GM23248 (cell line): ENCODE measurements around the gene CHST8. TPM values are rescaled to one million over a fixed set of nuclear protein-coding genes. Genes with fewer than 3 reads are reported as not detected.

Source experiments
- DNase-seq: peaks from one replicate; pipeline ENCODE4 v3.0.0-alpha.2; 2015
- H2AFZ ChIP-seq: fragments of 200-600 bp; sonication (generic); 2 replicates; pipeline ENCODE4 v1.6.1; 2016; ENCODE audit warnings: antibody characterized with exemption
- H3F3A ChIP-seq: fragments of 200-600 bp; sonication (generic); 2 replicates; pipeline ENCODE4 v1.6.1; 2016; ENCODE audit warnings: mild to moderate bottlenecking, antibody characterized with exemption, mixed run types; ENCODE audit not compliant: insufficient read depth
- H3K27ac ChIP-seq: fragments of 200-600 bp; sonication (generic); 2 replicates; pipeline ENCODE4 v1.5.1; 2016; ENCODE audit warnings: mild to moderate bottlenecking
- H3K27me3 ChIP-seq: fragments of 200-600 bp; sonication (generic); replicated peaks from 2 replicates; pipeline ENCODE4 v1.6.1; 2016; ENCODE audit warnings: mild to moderate bottlenecking; ENCODE audit not compliant: insufficient read depth
- H3K36me3 ChIP-seq: fragments of 200-600 bp; sonication (generic); 2 replicates; pipeline ENCODE4 v1.6.1; 2016; ENCODE audit warnings: low read depth, mild to moderate bottlenecking
- H3K4me1 ChIP-seq: fragments of 200-600 bp; sonication (generic); 2 replicates; pipeline ENCODE4 v1.6.1; 2016; ENCODE audit warnings: mild to moderate bottlenecking; ENCODE audit not compliant: insufficient read depth
- H3K4me2 ChIP-seq: fragments of 200-600 bp; sonication (generic); one replicate; pipeline ENCODE4 v1.6.1; 2016; ENCODE audit warnings: mild to moderate bottlenecking; ENCODE audit not compliant: unreplicated experiment
- H3K4me3 ChIP-seq: fragments of 200-600 bp; sonication (generic); 2 replicates; pipeline ENCODE4 v1.5.1; 2016; ENCODE audit warnings: mild to moderate bottlenecking
- H3K79me2 ChIP-seq: fragments of 200-600 bp; sonication (generic); 2 replicates; pipeline ENCODE4 v1.6.1; 2016; ENCODE audit warnings: mild to moderate bottlenecking; ENCODE audit not compliant: insufficient read depth
- H3K9ac ChIP-seq: fragments of 200-600 bp; sonication (generic); 2 replicates; pipeline ENCODE4 v1.6.1; 2016; ENCODE audit warnings: mild to moderate bottlenecking
- H3K9me2 ChIP-seq: fragments of 200-600 bp; sonication (generic); 2 replicates; pipeline ENCODE4 v1.6.1; 2016; ENCODE audit warnings: mixed run types, mild to moderate bottlenecking, moderate library complexity; ENCODE audit not compliant: insufficient read depth
- H3K9me3 ChIP-seq: fragments of 200-600 bp; sonication (generic); one replicate; pipeline ENCODE4 v1.6.1; 2017; ENCODE audit warnings: low read depth
- H4K20me1 ChIP-seq: fragments of 200-600 bp; sonication (generic); 2 replicates; pipeline ENCODE4 v1.6.0; 2016; ENCODE audit not compliant: insufficient read depth
- EZH2 ChIP-seq: fragments of 200-600 bp; sonication (generic); IDR thresholded peaks from 2 replicates; pipeline ENCODE4 v1.6.1; 2018; ENCODE audit warnings: antibody characterized with exemption, mild to moderate bottlenecking; ENCODE audit not compliant: insufficient read depth, poor library complexity, severe bottlenecking
- EZH2phosphoT487 ChIP-seq: fragments of 200-600 bp; sonication (generic); IDR thresholded peaks from 2 replicates; pipeline ENCODE4 v1.6.1; 2018; ENCODE audit warnings: antibody characterized with exemption, moderate library complexity, mild to moderate bottlenecking, low read depth; ENCODE audit not compliant: insufficient read depth
- WGBS, 2 experiments: methylation state at CpG; one replicate each; pipeline ENCODE4 v1.1.6; 2015 to 2017; ENCODE audit warnings: low lambda C conversion rate in 2 of 2, low coverage in 1 of 2; ENCODE audit errors: missing lambda C conversion rate in 2 of 2; 5-methylcytosine and 5-hydroxymethylcytosine counted together
- in situ Hi-C: fragments of 300-500 bp; cut with MboI; formaldehyde crosslinking; loops from 2 replicates; pipeline ENCODE4 v1.15.0; 2020
- polyA plus RNA-seq: library from polyadenylated mRNA; unstranded; fragments of >200 nt; fragmentation: Nextera tagmentation; extraction: Ambion mirVana; gene quantifications from 2 replicates; pipeline ENCODE4 v1.2.1, GENCODE V29; 2016
- total RNA-seq: library from RNA; depleted of rRNA; stranded (reverse); fragments of >200 nt; shearing (Covaris generic); gene quantifications from 2 replicates; pipeline ENCODE4 v1.2.3, GENCODE V29; 2014

Gene CHST8
- total and polyA plus RNA-seq, 2 experiments from 2014 or later = 0.30 to 1.1 TPM

GRCh38 chr19:33801411-33801810 is 179.7 kb downstream of the CHST8 start:
- no peak overlapping the region for H3K27ac ChIP-seq
- in situ Hi-C loops = no loop called here
- H3K9me2 ChIP-seq = no peaks in the 10 kb centered on the region
- H3F3A ChIP-seq = no peaks in the 10 kb centered on the region
- H3K9ac ChIP-seq = no peak overlapping the region
- no peak overlapping the region for H3K4me2 ChIP-seq
- no peak overlapping the region for H3K4me3 ChIP-seq
- H2AFZ ChIP-seq = no peak overlapping the region
- no peaks in the 10 kb centered on the region for H3K27me3 ChIP-seq
- 97% methylated on average over 5 of the region's 5 CpGs for WGBS, 2 experiments
- no peaks in the 10 kb centered on the region; the same call in 1 of the 2 replicates for H3K36me3 ChIP-seq
- H3K4me1 ChIP-seq = no peaks in the 10 kb centered on the region
- TF ChIP-seq EZH2 = no peak
- TF ChIP-seq EZH2phosphoT487 = no peak
- H4K20me1 ChIP-seq = no peaks in the 10 kb centered on the region
- peaks cover 9% of the 10 kb centered on the region; the same call in 1 of the 2 replicates for H3K79me2 ChIP-seq
- no peak for DNase-seq
- H3K9me3 ChIP-seq = no peaks in the 10 kb centered on the region

- no peaks in the 10 kb centered on the region for H3K27me3 ChIP-seq
- H3K27ac ChIP-seq = no peak overlapping the region
- H3K79me2 ChIP-seq = peaks cover 9% of the 10 kb centered on the region; the same call in 1 of the 2 replicates
- H3K9me3 ChIP-seq = no peaks in the 10 kb centered on the region
- H3K4me1 ChIP-seq = no peaks in the 10 kb centered on the region
- in situ Hi-C loops = no loop called here
- no peak overlapping the region for H2AFZ ChIP-seq
- H3K4me2 ChIP-seq = no peak overlapping the region
- no peaks in the 10 kb centered on the region for H3K9me2 ChIP-seq
- no peaks in the 10 kb centered on the region for H3F3A ChIP-seq
- TF ChIP-seq EZH2phosphoT487 (no peak), EZH2 (no peak)
- peaks cover 2% of the 10 kb centered on the region for H3K36me3 ChIP-seq
- no peaks in the 10 kb centered on the region for H4K20me1 ChIP-seq
- WGBS, 2 experiments = 89 to 92% methylated on average over 10 of the region's 10 CpGs
- H3K4me3 ChIP-seq = no peak overlapping the region
- no peak for DNase-seq
- H3K9ac ChIP-seq = no peak overlapping the region
These were observed 180.2 kb downstream of the CHST8 start for GRCh38 chr19:33802001-33802400.

GRCh38 chr19:33802801-33803200 is 181.0 kb downstream of the CHST8 start:
- Histone ChIP-seq H3K4me2 (no peak overlapping the region), H2AFZ (no peak overlapping the region), H3K27ac (no peak overlapping the region), H3F3A (no peaks in the 10 kb centered on the region), H3K9me3 (no peaks in the 10 kb centered on the region), H3K4me3 (no peak overlapping the region), H4K20me1 (no peaks in the 10 kb centered on the region), H3K27me3 (no peaks in the 10 kb centered on the region), H3K36me3 (peaks cover 8% of the 10 kb centered on the region), H3K79me2 (peaks cover 9% of the 10 kb centered on the region; the same call in 1 of the 2 replicates), H3K9ac (no peak overlapping the region), H3K4me1 (no peaks in the 10 kb centered on the region), H3K9me2 (no peaks in the 10 kb centered on the region)
- TF ChIP-seq EZH2phosphoT487 (no peak), EZH2 (no peak)
- no peak for DNase-seq
- 100% methylated on average over 1 of the region's 1 CpG for WGBS, 2 experiments
- in situ Hi-C loops = no loop called here

GRCh38 chr19:33803383-33803782 is 181.6 kb downstream of the CHST8 start:
- no peaks in the 10 kb centered on the region for H3K9me2 ChIP-seq
- WGBS, 2 experiments = 91 to 94% methylated on average over 9 of the region's 9 CpGs
- H3K4me3 ChIP-seq = no peak overlapping the region
- TF ChIP-seq EZH2 (no peak), EZH2phosphoT487 (no peak)
- H3K27me3 ChIP-seq = no peaks in the 10 kb centered on the region
- H3K27ac ChIP-seq = no peak overlapping the region
- no peaks in the 10 kb centered on the region for H4K20me1 ChIP-seq
- no peak overlapping the region for H3K9ac ChIP-seq
- no peak overlapping the region for H3K4me2 ChIP-seq
- no peak for DNase-seq
- H3K79me2 ChIP-seq = peaks cover 9% of the 10 kb centered on the region; the same call in 1 of the 2 replicates
- no peaks in the 10 kb centered on the region for H3K4me1 ChIP-seq
- H3K9me3 ChIP-seq = no peaks in the 10 kb centered on the region
- no peak overlapping the region for H2AFZ ChIP-seq
- H3K36me3 ChIP-seq = peaks cover 8% of the 10 kb centered on the region
- no peaks in the 10 kb centered on the region for H3F3A ChIP-seq
- in situ Hi-C loops = no loop called here
